T-cell (primary cell): ENCODE measurements around the gene PSTK. TPM values are rescaled to one million over a fixed set of nuclear protein-coding genes. Genes with fewer than 3 reads are reported as not detected.

Experiments used
- ATAC-seq, 4 experiments: fragments of 200-7000 bp in 3 of 4; fragments of 150-1000 bp in 1 of 4; cut with Tn5 transposase; replicated peaks in 1 of 4; 1 replicate in 3 of 4; 2 replicates in 1 of 4; pipeline ENCODE4 v1.10.0; 2021; ENCODE audit warnings: moderate library complexity in 3 of 4, mild to moderate bottlenecking in 2 of 4, moderate number of reproducible peaks in 1 of 4
- CTCF ChIA-PET, 2 donors: fragments of 300-600 bp; sonication (Branson Sonifier 250); formaldehyde crosslinking; loops; one replicate each; lab custom pipeline; 2022; ENCODE audit warnings: antibody characterized with exemption in 2 of 2; lab: Charles Lee
- POLR2A ChIA-PET, 2 donors: fragments of 300-600 bp; sonication (Branson Sonifier 250); formaldehyde crosslinking; loops; one replicate each; lab custom pipeline; 2022; ENCODE audit warnings: antibody characterized with exemption in 2 of 2; lab: Charles Lee
- DNase-seq, 35 experiments: peaks; one replicate each; pipeline versions ENCODE4 v3.0.0 to v3.0.0-alpha.2; 2013 to 2023
- H3K27ac ChIP-seq: one replicate; pipeline ENCODE4 v1.5.1; 2013; ENCODE audit warnings: low read length
- H3K27me3 ChIP-seq, 2 experiments: replicated peaks in 1 of 2; 1 replicate in 1 of 2; 2 replicates in 1 of 2; pipeline versions ENCODE4 v1.6.1 to v1.7.0; 2013; ENCODE audit warnings: low read length in 1 of 2, mixed read lengths in 1 of 2; ENCODE audit not compliant: control insufficient read depth in 2 of 2, insufficient read depth in 2 of 2; ENCODE audit errors: extremely low read depth in 1 of 2
- H3K36me3 ChIP-seq, 2 donors: 1 replicate in 1 of 2; 2 replicates in 1 of 2; pipeline versions ENCODE4 v1.6.1 to v1.7.0; 2013; ENCODE audit warnings: low read length in 1 of 2; ENCODE audit not compliant: control insufficient read depth in 2 of 2, insufficient read depth in 1 of 2; ENCODE audit errors: extremely low read depth in 1 of 2
- H3K4me1 ChIP-seq, 2 experiments: 1 replicate in 1 of 2; 2 replicates in 1 of 2; pipeline versions ENCODE4 v1.6.1 to v1.7.0; 2013; ENCODE audit warnings: low read length in 2 of 2, mixed read lengths in 1 of 2; ENCODE audit not compliant: insufficient read depth in 2 of 2, control insufficient read depth in 1 of 2; ENCODE audit errors: extremely low read depth in 1 of 2
- H3K4me3 ChIP-seq, 2 donors: 1 replicate in 1 of 2; 2 replicates in 1 of 2; pipeline versions ENCODE4 v1.5.1 to v1.7.0; 2013; ENCODE audit warnings: mild to moderate bottlenecking in 2 of 2, low read length in 1 of 2, moderate library complexity in 1 of 2; ENCODE audit not compliant: control insufficient read depth in 1 of 2; ENCODE audit errors: extremely low read depth in 1 of 2
- H3K9me3 ChIP-seq: 2 replicates; pipeline ENCODE4 v1.7.0; 2013
- H3K27ac Mint-ChIP-seq, 2 donors: one replicate each; pipeline ENCODE4 v1.8.0; 2020 to 2021; ENCODE audit warnings: mild to moderate bottlenecking in 2 of 2, mixed read lengths in 2 of 2
- H3K27me3 Mint-ChIP-seq, 2 donors: one replicate each; pipeline ENCODE4 v1.8.0; 2021 to 2022; ENCODE audit warnings: mixed read lengths in 2 of 2
- H3K36me3 Mint-ChIP-seq: one replicate; pipeline ENCODE4 v1.8.0; 2021; ENCODE audit warnings: mixed read lengths
- H3K4me1 Mint-ChIP-seq, 3 donors: one replicate each; pipeline ENCODE4 v1.8.0; 2020 to 2022; ENCODE audit warnings: mixed read lengths in 3 of 3, mild to moderate bottlenecking in 1 of 3
- H3K4me3 Mint-ChIP-seq, 3 donors: one replicate each; pipeline ENCODE4 v1.8.0; 2020 to 2022; ENCODE audit warnings: mild to moderate bottlenecking in 3 of 3, mixed read lengths in 3 of 3, moderate library complexity in 3 of 3
- H3K9me3 Mint-ChIP-seq, 3 donors: one replicate each; pipeline ENCODE4 v1.8.0; 2020 to 2022; ENCODE audit warnings: mixed read lengths in 3 of 3
- WGBS: methylation state at CpG from one replicate; pipeline ENCODE4 v1.1.5; 2013; ENCODE audit warnings: missing lambda C conversion rate; ENCODE audit not compliant: insufficient coverage; 5-methylcytosine and 5-hydroxymethylcytosine counted together
- total RNA-seq, 35 experiments: library from RNA in 6 of 35; stranded (reverse) in 6 of 35; fragments of 120-200 nt in 1 of 35; gene quantifications; one replicate each; pipeline versions ENCODE4 v1.2.1 to v1.2.4 and lab custom pipeline; 2013 to 2026

Gene PSTK, protein sequence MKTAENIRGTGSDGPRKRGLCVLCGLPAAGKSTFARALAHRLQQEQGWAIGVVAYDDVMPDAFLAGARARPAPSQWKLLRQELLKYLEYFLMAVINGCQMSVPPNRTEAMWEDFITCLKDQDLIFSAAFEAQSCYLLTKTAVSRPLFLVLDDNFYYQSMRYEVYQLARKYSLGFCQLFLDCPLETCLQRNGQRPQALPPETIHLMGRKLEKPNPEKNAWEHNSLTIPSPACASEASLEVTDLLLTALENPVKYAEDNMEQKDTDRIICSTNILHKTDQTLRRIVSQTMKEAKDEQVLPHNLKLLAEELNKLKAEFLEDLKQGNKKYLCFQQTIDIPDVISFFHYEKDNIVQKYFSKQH
- 10 to 100 TPM in 2 of 5 donors, 1 to 10 TPM in 3; 3.7 to 12.1 (median 5.2) TPM for total RNA-seq
- total RNA-seq (2013), result 7.1 TPM
- 1.5 to 15.6 (median 5.8) reads per million in 29 experiments for total RNA-seq (lab: John Stamatoyannopoulos, UW)

DNA sequence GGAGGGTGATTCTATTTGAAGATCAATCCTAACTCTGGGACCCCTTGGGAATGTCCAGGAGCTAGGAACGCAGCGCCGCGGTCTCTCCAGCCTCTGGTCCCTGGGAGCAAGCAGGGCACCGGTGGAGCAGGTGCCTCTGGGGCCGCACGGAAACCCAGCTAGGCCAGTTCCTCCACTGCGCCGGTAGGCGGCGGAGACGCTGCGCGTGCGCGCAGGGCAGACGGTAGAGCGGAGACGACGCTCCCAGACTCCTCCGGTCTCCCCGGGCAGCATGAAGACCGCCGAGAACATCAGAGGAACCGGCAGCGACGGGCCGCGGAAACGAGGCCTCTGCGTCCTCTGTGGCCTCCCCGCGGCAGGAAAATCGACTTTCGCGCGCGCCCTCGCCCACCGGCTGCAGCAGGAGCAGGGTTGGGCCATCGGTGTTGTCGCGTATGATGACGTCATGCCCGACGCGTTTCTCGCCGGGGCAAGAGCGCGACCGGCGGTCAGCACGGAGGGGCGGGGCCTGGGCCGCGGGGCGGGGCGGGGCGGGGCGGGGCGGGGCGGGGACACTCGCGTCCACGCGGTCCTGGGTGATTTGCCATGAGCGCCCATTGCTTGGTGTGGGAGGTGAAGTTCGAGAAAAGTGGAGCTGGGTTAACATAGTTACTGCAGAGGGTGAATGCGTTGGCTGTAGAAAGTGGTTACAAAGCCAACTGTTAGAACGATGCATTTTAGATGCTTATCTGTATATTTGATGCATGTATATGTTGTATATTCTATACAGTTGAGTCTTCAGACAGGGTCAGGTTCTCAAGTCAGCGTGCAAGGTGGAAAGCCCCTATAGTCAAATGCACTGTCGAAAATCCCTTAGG, at the start of gene PSTK:
Gene PSTK, plus strand, starts transcription at position 193 of the 857 bp plus-strand sequence. Its CDS starts 79 bp downstream, at position 272.
- DNase-seq, result peak; percentile 70 to 95 (median 80)
- H3K4me3 Mint-ChIP-seq, result peak within 1 kb of the TSS; percentile 87 to 90 (median 90)
- H3K27me3 Mint-ChIP-seq, result no peaks in the 10 kb centered on the region
- peak within 1 kb of the TSS; percentile 92 for H3K27ac Mint-ChIP-seq
- Histone ChIP-seq H3K4me1 (peaks cover 10 to 14% of the 10 kb centered on the region in 2 experiments), H3K27ac (peak within 1 kb of the TSS; percentile 94), H3K4me3 (peak within 1 kb of the TSS; percentile 81 to 92), H3K9me3 (no peaks in the 10 kb centered on the region), H3K36me3 (peaks cover 0 to 5% of the 10 kb centered on the region in 2 donors), H3K27me3 (no peaks in the 10 kb centered on the region)
- 0% methylated on average over 45 of the region's 73 CpGs for WGBS
- H3K36me3 Mint-ChIP-seq, result peaks cover 13% of the 10 kb centered on the region
- H3K9me3 Mint-ChIP-seq, result no peaks in the 10 kb centered on the region
- ATAC-seq, result peak; percentile 94 to 99 (median 98)
- POLR2A ChIA-PET, result interaction anchor here (0.6 to 1.4 kb wide), 5 partner anchors 15 to 31 kb away, joined by 3 to 10 read pairs (median 3); no protein-coding TSS in a partner anchor
- peaks cover 16 to 24% (median 22%) of the 10 kb centered on the region in 3 donors for H3K4me1 Mint-ChIP-seq
- CTCF ChIA-PET, result interaction anchor here (0.5 to 2.7 kb wide), 5 partner anchors 23 to 85 kb away, joined by 3 to 18 read pairs (median 5); partner anchors contain the start of genes ACADSB (in 1 of the 2), C10orf88 (in 1 of the 2) and IKZF5 (in 1 of the 2)

DNA sequence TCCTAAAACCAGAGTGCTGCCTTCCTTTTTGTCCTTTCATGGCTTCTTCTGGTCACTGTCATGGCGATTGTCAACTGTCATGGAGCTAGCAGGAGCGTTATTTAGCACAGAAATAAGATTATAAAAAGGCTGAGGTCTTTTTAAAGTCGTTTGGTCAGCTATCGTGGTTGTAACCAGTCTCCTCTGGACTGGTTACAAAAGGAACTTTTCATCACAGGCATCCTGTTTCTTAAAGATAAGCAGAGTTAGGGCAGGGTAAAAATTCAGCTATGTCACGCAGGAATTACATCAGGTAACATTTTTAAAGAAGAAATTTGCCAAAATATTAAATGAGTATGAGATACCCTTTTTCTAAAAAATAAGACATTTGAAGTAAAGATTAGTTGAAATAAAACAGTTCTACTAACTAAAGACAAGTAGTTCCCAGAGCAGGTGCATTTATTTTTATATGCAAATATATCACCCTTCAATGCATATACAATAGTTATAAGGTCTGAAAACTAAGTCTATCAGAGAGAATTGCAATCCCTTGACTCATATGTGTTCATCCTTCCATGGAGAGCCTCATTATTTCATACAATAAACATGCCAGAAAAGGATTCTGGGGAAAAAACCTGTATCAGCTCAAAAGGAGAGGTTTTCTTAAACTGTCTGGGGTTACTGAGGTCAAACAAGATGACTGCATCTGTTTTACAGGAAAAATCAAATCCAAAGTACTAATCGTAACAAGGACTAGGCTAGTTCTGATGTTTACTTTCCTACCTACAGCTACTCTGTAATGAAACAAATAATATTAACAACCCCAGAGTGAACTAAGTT, 48.9 kb upstream of the PSTK start:
- Mint-ChIP-seq H3K27ac (no peak overlapping the region), H3K36me3 (peaks cover 15% of the 10 kb centered on the region), H3K4me3 (no peak overlapping the region), H3K4me1 (peaks cover 0 to 4% (median 0%) of the 10 kb centered on the region in 3 donors), H3K27me3 (no peaks in the 10 kb centered on the region), H3K9me3 (no peaks in the 10 kb centered on the region)
- Histone ChIP-seq H3K4me1 (no peaks in the 10 kb centered on the region), H3K36me3 (no peaks in the 10 kb centered on the region), H3K9me3 (no peaks in the 10 kb centered on the region), H3K27ac (no peak overlapping the region), H3K27me3 (no peaks in the 10 kb centered on the region), H3K4me3 (no peak overlapping the region)
- ATAC-seq (no peak), DNase-seq (no peak)
- ChIA-PET CTCF (no interaction called here), POLR2A (no interaction called here)
- WGBS, result 89% methylated on average over 3 of the region's 6 CpGs

DNA sequence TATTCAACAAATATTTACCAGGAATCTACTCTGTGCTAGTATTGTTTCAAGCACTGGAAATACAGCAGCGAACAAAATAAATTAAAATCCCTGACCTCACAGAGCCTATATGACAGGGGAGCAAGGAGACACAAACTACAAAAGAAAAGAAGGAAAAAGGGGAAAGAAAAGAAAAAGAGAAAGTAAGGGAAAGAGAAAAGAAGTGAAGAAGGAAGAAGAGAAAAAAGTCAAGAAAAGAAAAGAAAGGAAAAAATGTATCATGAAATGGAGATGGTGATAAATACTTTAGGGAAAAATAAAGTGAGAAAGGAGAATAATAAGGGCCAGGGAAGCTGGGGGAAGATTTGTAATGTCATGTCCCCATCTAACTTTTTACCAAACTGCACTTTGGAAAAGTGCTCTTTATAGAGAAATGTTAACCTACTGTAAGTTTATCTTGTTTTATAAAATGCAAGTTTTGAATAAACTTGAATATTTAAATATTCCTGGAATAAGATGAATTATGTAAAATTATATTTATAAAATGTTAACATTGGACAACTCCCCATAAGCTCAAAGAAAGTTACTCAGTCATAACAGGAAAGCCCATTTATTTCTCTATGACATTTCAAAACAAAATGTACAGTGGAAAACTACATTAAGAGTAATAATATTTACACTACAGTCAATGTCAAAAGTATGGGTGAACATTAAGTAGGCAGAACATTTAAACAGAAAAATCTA, 40.9 kb upstream of the PSTK start:
- ATAC-seq (no peak), DNase-seq (no peak)
- Mint-ChIP-seq H3K36me3 (peaks cover 49% of the 10 kb centered on the region), H3K27me3 (no peaks in the 10 kb centered on the region), H3K27ac (no peak overlapping the region), H3K4me1 (peaks cover 3 to 8% (median 7%) of the 10 kb centered on the region in 3 donors), H3K4me3 (no peak overlapping the region), H3K9me3 (no peaks in the 10 kb centered on the region)
- H3K4me1 ChIP-seq, result no peaks in the 10 kb centered on the region
- no peak overlapping the region for H3K4me3 ChIP-seq
- H3K9me3 ChIP-seq, result no peaks in the 10 kb centered on the region
- H3K36me3 ChIP-seq, result peaks cover 0 to 18% of the 10 kb centered on the region in 2 donors
- CTCF ChIA-PET, result no interaction called here
- H3K27ac ChIP-seq, result no peak overlapping the region
- no peaks in the 10 kb centered on the region for H3K27me3 ChIP-seq
- WGBS, result no CpG with 5 or more reads among the region's 1 CpG
- POLR2A ChIA-PET, result no interaction called here

DNA sequence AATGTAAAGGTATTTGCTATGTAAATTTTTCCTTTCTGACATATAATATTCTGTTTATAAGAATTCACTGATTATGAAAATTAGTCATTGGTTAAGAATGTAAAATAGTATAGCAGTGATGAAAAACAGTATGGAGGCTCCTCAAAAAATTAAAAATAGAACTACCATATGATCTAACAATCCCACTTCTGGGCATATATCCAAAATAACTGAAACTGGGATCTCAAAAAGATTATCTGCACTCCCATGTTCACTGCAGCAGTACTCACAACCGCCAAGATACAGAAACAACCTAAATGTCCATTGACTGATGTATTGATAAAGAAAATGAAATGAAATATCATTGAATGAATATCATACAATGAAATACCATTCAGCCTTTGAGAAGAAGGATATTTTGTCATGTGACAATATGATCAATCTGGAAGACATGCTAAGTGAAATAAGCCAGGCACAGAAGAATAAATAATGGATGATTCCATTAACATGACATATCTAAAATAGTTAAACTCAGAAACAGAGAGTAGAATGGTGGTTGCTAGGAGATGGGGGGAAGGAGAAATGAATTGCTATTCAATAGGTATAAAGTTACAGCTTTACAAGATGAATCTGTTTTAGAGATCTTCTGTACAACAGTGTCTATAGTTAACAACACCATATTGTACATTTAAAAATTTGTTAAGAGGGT, 40.2 kb upstream of the PSTK start:
- POLR2A ChIA-PET, result no interaction called here
- DNase-seq (no peak), ATAC-seq (no peak)
- no peak overlapping the region for H3K4me3 ChIP-seq
- no peaks in the 10 kb centered on the region for H3K27me3 ChIP-seq
- no peaks in the 10 kb centered on the region for H3K4me1 ChIP-seq
- peaks cover 45% of the 10 kb centered on the region for H3K36me3 Mint-ChIP-seq
- no peak overlapping the region for H3K27ac ChIP-seq
- no peaks in the 10 kb centered on the region for H3K9me3 Mint-ChIP-seq
- peaks cover 0 to 18% of the 10 kb centered on the region in 2 donors for H3K36me3 ChIP-seq
- H3K4me1 Mint-ChIP-seq, result peaks cover 3 to 7% (median 5%) of the 10 kb centered on the region in 3 donors
- H3K4me3 Mint-ChIP-seq, result no peak overlapping the region
- CTCF ChIA-PET, result no interaction called here
- H3K27ac Mint-ChIP-seq, result no peak overlapping the region
- no peaks in the 10 kb centered on the region for H3K9me3 ChIP-seq
- no CpG with 5 or more reads among the region's 1 CpG for WGBS
- H3K27me3 Mint-ChIP-seq, result no peaks in the 10 kb centered on the region

DNA sequence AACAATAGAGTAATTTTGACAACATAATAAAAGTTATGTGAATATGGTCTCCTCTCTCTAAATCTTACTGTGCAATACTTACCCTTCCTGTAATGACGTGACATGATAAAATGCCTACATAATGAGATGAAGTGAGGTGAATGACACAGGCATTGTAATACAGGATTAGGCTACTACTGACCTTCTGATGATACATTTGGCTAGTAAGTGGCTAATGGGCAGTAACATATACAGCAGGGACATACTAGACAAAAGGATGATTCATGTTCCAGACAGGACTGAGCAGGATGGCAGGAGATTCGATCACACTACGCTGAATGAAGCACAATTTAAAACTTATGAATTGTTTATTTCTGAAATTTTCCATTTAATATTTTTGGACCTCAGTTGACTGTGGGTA, 30.9 kb upstream of the PSTK start:
- Histone ChIP-seq H3K27me3 (no peaks in the 10 kb centered on the region), H3K36me3 (peaks cover 0 to 18% of the 10 kb centered on the region in 2 donors), H3K9me3 (no peaks in the 10 kb centered on the region), H3K27ac (no peak overlapping the region), H3K4me1 (peaks cover 3 to 12% of the 10 kb centered on the region in 2 experiments), H3K4me3 (no peak overlapping the region)
- H3K4me3 Mint-ChIP-seq, result no peak overlapping the region
- peaks cover 0 to 4% (median 3%) of the 10 kb centered on the region in 3 donors for H3K9me3 Mint-ChIP-seq
- no peak overlapping the region for H3K27ac Mint-ChIP-seq
- no CpG with 5 or more reads among the region's 3 CpGs for WGBS
- no peak for DNase-seq
- POLR2A ChIA-PET, result no interaction called here
- H3K36me3 Mint-ChIP-seq, result peaks cover 41% of the 10 kb centered on the region
- H3K27me3 Mint-ChIP-seq, result no peaks in the 10 kb centered on the region
- H3K4me1 Mint-ChIP-seq, result peaks cover 30 to 32% (median 31%) of the 10 kb centered on the region in 3 donors
- ATAC-seq, result no peak
- CTCF ChIA-PET, result no interaction called here
